Measurements from ENCODE around the gene SLC6A9.
A peak's percentile ranks its signal among the peaks of the same experiment; 100 is the strongest.

SLC6A9 gene

DNA sequence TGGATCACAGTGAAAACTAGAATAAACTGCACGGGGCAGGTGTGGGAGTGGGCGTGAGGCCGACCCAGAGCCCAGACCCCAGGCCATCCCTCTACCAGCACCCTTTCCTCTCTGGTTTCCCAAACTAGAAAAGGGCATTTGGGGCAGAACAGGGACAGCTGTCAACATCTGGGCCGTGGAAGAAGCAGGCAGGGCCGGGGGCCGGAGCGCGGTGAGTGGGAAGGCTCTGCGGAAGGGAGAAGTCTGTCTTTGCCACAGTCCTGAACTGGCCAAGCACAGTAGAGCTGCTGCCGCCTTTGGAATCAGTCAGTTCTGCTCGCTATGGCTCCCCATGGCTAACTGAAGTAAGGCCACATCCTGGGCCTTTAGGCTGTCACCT, 33.3 kb downstream of the SLC6A9 start:
- no peak for DNase-seq

DNA sequence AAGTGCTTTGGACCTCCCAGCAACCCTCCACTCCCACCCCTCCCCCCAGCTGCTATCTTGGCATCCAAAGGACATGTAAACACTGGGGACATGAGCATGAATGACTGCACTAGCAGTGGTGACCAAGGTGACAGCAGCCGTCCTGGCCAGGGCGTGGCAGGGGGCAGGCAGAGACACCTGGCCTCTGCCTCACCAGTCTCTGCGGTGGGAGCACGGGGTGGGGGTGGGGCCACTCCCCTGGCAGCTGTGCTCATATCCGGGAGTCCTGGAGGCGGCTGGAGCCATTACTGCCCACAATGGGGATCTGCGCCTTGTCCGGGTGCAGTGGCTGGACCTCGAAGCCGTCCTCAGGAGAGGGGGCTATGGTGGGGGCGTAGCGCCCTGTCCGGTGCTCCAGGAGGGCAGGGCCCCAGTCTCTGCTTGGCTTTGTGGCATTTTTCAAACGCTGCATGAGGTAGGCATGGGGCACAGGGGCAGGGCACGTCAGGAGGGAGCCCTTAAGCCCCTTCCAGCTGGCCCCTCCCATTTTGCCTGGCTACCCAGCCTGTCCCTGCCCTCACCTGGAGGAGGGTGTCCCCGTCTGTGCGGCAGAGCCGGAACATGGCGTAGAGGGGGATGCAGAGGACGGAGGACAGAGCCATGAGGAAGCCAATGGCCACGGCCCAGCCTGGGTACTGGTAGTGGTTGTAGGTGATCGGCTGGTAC, 33.8 kb downstream of the SLC6A9 start:
- DNase-seq = no peak

DNA sequence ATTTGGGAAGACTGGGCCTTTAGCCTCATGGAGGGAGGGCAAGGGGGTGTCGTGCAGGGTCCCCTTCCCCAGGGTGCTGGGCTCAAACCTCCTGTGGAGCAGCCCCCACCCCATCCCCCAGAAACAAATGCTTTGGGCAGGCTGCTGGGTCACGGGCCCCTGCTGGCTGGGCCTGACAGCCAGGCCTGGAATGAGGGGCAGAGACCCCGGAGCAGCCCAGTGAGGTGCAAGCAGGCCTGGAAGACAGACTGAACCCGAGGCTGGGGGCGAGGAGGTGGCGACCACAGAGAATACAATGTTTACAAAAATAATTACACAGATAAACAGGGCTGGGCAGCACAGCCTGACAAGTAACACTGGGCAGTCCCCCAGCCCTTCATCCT, 34.5 kb downstream of the SLC6A9 start:
- DNase-seq = no peak

DNA sequence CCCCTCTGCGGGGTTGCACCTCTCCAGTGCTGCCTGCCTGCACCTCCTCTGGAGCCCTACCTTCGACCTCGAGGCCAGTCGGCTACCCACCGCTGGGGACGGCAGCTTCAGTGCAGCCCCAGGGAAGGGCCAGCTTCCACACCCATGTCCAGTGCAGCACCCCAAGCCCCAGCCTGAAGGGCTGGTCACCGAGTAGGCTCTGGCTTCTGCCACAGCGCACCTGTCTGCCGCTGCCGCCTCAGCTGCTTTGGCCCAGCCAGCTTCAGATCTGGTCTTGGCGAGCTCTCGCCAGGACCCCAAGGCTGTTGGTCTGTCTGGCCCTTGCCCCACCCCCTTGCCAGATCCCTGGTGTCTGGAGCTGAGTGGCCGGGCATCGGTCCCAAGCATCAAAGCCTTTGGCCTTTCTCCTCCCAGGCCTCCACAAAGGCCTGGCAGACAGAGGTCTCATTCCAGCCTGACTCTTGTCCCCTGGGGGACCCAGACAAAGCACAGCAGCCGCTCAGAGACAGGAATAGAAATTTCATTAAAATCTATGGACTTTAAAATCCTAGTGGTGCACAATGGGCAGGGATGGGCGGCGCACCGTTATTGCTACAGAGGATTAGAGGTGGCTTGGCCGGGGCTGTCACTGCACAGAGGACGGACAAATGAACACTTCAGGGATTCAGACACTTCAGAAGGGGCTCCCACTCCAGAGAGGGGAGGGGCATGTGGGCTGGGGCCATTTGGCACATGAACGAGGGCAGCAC, 35.1 kb downstream of the SLC6A9 start:
- no peak for DNase-seq

DNA sequence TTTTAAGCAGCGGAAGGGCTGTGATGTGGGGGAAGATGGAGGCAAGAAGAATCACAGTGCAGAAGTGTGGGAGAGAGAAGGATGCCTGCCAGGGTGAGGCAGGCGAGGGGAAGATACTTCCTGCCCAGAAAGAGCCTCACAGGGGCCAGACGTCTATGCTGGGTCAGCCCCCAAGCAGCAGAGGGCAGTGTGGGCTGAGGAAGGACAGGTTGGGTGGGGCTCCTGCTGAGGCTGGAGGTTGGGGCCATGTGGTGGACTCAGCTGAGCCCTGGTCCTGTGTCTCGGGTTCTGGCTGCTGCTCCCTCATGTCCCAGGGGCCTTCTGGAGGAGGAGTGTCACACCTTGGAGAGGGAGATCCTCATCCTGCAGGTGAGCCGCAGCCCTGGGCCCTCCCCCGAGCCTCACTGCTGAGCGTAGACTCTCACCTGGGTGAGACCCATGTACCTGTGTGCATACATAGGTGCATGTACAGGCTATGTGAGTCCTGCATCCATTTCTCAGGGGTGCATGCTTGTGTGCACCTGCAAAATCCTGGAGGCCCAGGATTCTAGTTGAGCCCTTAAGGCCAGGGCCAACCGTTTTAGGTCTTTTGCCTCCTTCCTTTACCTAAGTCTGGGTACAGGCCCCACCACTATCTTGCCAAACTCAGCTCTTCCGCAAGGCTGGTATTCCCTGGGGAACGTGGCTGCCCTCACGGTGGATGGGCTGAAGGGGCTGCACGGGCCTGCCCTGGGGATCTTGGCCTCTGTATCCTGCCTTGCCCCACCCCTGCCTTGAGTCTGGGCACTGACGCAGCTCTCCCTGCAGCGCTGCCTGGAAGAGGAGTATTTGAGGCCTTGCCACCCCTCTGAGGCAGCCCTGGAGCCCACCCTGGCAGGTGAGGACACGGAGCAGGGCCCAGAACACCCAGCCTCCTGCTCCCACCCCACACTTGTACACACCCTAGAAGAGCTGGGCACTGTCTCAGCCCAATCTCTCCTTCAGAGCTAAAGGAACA, 36.2 kb downstream of the SLC6A9 start:
- peak; percentile 30 for DNase-seq

DNA sequence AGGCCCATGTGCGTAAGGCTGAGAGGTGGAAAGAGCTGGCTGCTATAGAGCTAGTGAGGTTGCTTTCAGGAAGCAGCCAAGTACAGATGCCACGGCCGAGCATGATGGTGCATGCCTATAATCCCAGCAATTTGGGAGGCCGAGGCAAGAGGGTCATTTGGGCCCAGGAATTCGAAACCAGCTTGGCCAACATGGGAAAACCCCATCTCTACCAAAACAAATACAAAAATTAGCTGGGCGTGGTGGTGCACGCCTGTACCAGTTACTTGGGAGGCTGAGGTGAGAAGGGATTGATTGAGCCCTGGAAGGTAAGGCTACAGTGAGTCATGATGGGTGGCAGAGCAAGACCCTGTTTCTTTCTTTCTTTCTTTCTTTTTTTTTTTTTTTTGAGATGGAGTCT, 37.2 kb downstream of the SLC6A9 start:
- DNase-seq = no peak

DNA sequence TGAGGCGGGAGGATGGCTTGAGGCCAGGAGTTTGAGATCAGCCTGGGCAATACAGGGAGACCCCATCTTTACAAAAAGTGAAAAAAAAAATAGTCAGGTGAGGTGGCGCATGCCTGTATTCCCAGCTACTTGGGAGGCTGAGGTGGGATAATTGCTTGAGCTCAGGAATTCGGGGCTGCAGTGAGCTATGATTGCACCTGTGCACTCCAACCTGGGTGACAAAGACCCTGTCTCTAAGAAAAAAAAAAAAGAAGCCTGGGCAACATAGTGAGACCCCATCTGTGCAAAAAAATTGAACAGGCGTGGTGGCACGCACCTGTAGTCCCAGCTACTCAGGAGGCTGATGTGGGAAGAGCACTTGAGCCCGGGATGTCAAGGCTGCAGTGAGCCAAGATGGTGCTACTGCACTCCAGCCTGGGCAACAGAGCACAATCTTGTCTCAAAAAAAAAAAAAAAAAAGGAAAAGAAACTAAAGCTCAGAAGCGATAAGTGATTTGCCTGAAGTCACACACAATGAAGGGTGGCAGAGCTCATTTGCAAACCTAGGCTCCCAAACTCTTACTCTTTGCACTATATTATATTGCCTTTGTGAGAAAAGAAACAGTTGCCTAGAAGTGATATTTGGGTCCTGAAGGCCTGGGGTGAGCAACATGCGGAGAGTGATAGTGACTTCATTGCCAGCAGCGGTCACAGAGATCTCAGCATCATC, 37.9 kb downstream of the SLC6A9 start:
- no peak for DNase-seq

DNA sequence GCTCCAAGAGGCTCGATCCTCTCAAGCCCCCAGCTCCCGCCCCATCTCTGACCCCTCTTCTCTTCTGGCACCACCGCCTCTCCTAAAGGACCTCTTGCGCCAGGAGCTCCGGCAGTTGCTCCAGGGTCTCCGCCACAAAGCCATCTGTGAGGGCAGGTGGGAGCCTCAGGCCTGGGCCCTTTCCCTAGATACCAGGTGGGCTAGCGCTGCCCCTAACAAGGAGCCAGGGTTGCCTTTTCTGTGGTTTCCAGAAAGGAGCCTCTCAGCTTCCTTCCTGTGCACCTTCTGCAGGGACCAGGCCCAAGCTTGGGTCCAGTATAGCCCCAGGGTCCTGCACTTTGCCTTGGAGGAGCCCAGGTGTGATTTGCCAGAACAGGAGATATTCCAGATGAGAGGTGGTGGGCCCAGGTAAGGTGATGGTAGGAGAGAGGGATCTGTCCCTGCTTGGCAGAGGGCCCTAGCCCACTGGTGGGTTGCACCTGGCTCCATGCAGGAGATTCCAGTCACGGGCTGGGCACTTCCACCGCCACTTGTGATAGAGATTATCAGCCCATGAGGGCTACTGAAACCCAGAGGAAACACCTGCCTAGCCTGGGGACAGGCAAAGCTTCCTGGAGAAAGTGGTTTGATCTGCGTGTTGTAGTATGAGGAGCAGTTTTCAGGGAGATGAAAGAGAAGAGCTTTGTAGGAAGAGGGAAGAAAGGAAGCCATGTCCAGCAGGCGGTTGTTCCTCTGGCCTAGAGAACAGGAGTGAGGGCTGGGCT, 38.8 kb downstream of the SLC6A9 start:
- no peak for DNase-seq

DNA sequence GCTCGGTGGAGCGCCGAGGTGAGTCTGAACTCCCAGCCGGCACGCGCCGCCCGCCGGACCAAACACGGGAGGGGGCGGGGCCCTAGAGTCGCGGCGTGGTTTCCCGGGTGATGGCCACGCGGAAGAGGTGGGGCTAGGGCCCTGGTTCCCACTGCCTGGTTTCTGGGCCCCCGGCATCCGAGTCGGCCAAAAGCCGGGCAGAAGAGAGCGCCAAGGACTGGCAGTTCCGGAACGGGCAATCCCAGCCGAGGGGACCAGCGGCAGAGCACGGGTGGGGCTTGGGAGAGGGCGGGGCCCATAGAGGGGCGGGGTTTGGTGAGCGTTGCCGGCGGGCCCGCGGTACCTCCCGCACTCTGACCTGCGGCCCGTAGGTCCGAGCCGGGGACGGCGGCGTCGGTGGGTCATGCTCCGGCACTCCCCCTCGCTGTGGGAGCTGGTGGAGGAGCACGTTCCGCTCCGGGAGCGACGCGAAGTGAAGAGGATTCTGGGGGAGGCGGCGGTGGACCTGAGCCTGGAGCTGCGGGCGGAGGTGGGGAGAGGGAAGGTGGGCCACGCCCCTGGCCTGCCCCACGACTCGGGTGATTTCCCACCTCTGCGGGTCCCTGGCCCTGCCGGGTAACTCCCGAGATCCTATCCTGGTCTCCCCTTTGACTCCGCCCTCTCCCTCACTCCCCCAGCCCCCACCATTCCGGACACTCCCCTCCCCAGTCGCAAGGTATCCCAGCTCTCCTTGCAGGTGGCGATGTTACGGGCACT, 39.6 kb downstream of the SLC6A9 start, which contains the start of gene CCDC24:
Gene CCDC24 (plus strand): TSS at position 124 of the 756 bp plus-strand sequence. CDS start 280 bp downstream, at position 404.
- DNase-seq = peak; percentile 86

DNA sequence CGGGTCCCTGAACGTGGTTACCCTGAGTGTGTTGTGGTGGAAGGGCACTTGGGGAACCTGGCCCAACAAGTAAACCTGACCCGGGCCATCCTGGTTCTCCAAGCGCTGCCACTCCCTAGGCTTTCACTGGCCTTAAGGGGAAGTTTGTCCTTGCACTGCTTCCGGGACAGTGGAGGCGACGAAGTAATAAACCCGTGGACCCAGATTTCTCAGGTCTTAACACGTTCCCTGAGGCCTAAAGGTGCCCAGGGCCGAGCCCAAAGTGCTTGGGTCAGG, 40.1 kb downstream of the SLC6A9 start:
- no peak for DNase-seq

DNA sequence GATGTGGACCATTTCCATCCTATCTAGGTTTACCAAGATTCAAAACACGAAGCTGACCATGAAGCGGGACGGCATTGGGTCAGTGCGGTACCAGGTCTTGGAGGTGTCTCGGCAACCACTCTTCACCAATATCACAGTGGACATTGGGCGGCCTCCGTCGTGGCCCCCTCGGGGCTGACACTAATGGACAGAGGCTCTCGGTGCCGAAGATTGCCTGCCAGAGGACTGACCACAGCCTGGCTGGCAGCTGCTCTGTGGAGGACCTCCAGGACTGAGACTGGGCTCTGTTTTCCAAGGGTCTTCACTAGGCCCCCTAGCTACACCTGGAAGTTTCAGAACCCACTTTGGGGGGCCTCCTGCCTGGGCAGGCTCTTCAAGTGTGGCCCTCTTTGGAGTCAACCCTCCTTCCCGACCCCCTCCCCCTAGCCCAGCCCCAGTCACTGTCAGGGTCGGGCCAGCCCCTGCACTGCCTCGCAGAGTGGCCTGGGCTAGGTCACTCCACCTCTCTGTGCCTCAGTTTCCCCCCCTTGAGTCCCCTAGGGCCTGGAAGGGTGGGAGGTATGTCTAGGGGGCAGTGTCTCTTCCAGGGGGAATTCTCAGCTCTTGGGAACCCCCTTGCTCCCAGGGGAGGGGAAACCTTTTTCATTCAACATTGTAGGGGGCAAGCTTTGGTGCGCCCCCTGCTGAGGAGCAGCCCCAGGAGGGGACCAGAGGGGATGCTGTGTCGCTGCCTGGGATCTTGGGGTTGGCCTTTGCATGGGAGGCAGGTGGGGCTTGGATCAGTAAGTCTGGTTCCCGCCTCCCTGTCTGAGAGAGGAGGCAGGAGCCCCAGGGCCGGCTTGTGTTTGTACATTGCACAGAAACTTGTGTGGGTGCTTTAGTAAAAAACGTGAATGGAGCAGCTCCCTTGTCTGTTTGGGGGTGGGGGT, 40.7 kb downstream of the SLC6A9 start:
- DNase-seq = no peak

DNA sequence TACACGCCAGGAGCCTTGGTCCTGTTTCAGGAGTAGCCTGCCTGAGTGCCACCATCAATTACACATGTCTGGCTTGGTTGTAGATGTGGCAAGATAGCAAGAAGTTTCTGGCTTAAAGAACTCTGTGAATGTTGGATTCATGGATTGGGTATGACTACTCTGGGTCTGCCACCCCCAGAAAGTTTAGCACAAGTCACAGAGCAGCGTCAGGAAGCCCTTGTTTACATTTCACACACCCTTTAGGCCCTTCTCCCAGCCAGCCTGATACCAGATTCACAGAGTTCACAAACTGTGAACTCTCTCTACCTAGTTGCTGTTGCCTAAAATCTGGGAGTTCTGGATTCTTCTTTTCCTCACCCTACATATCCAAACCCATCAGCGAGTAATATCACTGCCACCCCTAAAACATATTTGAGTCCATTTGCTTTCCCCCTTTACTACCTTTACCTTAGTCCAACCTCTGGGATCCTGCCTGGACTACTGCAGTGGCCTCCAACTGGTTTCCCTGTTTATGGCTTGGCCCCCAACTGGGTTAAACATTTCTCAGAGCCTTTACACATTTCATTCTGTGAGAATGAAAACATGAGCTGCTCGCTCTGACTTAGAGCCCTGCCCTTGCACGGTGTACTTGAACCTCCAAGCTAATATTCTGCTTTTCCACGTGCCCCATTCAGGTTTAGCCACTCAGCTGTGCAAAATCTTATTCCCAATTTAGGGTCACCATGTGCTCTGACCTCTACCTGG, 43.9 kb downstream of the SLC6A9 start:
- DNase-seq = no peak

DNA sequence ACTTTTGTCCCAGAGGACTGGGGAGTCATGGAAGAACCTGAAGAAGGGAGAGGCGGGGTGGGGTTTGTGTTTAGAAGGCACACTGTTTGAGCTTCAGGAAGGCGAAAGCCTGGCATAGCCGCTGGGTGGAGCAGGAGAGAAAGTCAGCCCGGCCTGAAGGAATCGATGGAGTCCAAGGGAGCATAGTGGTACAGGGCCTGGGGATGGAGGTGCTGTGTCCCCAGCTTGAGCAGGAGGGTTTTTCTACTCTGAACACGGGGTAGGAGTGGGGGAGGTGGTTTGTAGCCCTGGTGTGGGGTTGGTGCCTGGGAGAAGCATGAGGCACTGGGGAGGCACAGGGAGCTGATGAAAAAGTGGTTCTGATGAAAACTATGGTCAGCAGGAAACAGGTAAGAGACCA, 44.5 kb downstream of the SLC6A9 start:
- DNase-seq = no peak

DNA sequence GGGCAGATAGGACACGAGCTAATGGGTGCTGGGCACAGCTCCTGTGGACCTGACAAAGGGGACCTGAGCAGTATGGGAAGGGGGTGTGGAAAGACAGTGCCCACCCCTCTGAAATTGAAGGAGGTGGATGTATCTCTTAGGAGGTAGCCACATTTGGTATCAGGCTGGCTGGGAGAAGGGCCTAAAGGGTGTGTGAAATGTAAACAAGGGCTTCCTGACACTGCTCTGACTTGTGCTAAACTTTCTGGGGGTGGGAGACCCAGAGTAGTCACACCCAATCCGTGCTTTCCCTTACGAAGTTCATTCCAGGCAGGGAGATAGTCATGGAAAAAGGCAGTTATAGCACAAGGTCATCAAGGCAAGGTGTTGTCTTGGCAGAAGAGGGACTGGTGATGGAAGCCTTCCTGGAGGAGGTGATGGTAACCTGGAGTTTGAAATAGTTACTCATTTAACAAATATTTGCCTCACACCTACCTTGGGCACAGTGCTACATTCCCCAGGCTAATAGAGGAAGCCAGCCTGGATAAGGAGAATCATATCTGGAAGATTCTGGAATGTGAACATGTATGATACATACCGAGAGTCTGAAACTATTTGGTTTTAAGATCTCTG, 45.2 kb downstream of the SLC6A9 start:
- no peak for DNase-seq

DNA sequence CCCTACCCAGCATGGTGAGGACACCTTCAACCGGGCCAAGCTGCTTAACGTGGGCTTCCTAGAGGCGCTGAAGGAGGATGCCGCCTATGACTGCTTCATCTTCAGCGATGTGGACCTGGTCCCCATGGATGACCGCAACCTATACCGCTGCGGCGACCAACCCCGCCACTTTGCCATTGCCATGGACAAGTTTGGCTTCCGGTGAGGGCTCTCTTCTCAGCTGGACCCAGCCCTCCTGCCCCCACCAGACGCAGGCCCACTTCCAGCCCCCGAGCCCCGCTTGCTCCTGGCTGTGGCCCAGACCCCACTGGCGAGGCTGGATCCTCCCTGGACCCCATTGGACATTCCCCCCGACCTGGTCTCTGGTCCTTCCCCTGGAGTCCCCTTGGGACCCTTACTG, 46.4 kb downstream of the SLC6A9 start:
- DNase-seq = no peak

DNA sequence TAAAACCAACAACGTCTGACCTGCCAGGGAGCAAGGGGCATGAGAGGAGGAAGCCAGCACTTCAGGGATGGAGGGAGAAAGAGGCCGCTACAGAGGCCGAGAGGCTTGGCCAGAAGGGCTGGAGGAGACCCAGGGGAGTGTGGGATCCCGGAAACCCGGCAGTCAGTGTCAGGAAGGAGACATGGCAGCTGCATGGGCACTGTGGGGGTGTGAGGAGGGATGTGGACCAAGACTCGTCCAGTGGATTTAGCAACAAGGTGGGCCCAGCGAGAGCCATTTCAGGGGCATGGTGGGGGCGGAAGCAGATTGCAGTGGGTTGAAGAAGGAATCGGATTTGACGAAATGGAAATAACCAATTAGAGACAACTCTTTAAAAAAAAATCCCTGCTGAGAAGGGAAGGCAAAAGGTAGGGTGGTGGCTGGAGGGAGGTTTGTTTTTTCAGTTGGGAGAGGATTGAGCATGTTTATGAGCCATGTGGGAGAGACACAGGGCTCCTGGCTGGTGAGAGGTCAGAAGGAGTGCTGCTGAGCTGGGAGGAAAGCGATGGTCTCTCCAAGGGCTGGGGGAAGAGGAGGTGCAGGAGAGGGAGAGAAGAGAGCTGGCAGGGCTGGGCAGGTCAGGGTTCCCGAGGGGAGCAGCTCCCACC, 47.9 kb downstream of the SLC6A9 start:
- DNase-seq = no peak

DNA sequence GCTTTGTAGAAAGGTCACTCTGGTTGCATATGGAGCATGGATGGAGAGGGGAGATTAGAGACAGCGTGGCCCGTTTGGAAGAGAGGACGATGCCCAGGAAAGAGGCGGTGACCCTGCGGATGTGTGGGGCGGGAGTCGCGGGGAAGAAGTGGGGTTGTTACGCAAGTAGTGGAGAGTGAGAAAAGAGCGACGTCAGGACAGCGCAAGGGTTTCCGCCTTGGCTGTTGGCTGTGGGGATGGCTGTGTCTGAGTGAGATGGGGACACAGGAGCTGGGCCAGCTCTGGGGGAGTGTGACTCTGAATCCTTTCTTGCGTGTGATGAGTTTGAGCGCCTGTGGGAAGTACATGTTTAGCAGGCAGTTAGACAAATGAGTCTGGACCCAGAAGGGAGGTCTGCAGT, 48.5 kb downstream of the SLC6A9 start:
- DNase-seq = no peak

DNA sequence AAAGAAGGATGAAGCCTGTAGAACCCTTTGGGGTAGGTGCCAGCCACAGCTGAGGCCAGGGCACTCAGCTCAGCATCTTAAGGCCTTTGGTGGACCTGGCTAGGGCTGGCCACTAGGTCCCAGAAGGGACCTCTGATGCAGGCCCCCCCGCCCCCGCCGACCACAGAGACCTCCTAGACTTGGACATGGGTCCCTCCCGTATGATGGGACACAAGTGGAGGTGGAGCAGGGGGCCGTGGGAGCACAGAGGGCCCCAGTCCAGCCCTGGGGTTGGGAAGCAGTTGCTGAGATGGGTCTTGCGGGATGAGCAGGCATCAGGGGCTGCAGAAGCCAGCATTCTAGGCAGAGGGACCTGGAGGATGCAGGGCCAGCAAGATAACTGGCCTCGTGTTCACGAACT, 49.0 kb downstream of the SLC6A9 start:
- no peak for DNase-seq

DNA sequence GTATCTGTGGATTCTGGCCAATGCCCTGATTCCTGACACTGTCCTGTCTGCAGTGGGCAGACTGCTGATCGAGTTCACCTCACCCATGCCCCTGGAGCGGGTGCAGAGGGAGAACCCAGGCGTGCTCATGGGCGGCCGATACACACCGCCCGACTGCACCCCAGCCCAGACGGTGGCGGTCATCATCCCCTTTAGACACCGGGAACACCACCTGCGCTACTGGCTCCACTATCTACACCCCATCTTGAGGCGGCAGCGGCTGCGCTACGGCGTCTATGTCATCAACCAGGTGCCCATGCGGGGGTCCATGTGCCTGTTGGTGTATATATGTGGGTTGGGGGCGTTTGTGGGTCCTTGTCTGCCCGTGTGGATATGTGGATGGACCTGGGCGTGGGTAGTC, 49.6 kb downstream of the SLC6A9 start:
- DNase-seq = no peak
